ENCODE results near the gene ARHGEF4.

ARHGEF4 gene

DNA sequence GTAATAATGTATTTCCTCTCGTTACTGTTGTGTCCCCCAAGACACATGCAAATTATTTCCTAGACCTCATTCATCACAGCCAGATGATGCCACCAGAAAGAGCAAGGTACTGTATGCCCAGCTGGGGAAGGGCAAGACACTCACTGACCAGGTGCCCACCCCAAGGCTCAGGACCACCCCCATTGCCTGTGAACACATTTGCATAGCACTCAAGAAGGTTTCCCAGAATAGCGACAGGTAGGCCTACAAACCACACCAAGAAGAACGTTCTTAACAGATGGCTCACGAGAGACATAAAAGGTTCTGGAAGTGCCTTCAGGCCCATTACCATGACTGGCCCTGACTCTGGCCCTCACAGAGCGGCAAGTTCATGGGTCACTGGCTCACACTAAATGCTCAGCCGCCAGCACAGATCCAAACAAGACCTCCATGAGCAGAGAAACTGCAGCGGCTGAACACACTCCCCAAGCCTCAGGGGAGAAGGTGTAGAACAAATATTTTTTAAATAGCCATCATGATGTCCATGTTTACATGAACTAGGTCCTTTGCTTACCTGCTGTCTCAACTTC, 212.5 kb downstream of the ARHGEF4 start:
- H3K4me3 ChIP-seq (ENCODE audit: control insufficient read depth, low read depth, low read length) = no peak overlapping the region
- TF ChIP-seq, protein P1, sequence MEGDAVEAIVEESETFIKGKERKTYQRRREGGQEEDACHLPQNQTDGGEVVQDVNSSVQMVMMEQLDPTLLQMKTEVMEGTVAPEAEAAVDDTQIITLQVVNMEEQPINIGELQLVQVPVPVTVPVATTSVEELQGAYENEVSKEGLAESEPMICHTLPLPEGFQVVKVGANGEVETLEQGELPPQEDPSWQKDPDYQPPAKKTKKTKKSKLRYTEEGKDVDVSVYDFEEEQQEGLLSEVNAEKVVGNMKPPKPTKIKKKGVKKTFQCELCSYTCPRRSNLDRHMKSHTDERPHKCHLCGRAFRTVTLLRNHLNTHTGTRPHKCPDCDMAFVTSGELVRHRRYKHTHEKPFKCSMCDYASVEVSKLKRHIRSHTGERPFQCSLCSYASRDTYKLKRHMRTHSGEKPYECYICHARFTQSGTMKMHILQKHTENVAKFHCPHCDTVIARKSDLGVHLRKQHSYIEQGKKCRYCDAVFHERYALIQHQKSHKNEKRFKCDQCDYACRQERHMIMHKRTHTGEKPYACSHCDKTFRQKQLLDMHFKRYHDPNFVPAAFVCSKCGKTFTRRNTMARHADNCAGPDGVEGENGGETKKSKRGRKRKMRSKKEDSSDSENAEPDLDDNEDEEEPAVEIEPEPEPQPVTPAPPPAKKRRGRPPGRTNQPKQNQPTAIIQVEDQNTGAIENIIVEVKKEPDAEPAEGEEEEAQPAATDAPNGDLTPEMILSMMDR (IDR thresholded peaks at IDR 0.05; ENCODE audit: control insufficient read depth, insufficient read depth, low read depth, low read length, missing control alignments) = no peak
- no peak for DNase-seq (ENCODE audit: low read depth)

DNA sequence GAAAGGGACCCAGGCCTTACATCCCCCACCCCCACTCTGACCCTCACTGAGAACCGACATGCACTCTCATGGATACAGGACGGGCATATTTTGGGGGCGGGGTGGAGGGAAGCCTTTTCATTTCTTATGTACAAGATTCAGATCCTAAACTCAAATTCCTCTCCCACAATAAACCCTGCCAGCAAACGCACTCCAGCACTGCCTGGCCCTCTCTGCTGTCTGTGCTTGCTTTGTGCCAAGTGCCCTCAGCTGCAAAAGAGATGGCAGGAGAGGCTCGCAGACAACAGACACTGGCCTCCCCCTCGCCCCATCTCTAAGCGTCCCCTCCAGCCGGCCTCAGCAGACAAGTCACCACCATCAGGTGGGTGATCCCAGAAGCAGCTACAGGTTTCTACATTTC, 214.2 kb downstream of the ARHGEF4 start:
- H3K4me3 ChIP-seq (ENCODE audit: control insufficient read depth, low read depth, low read length) = no peak overlapping the region
- TF ChIP-seq, protein P1 (IDR thresholded peaks at IDR 0.05; ENCODE audit: control insufficient read depth, insufficient read depth, low read depth, low read length, missing control alignments) = no peak
- no peak for DNase-seq (ENCODE audit: low read depth)

DNA sequence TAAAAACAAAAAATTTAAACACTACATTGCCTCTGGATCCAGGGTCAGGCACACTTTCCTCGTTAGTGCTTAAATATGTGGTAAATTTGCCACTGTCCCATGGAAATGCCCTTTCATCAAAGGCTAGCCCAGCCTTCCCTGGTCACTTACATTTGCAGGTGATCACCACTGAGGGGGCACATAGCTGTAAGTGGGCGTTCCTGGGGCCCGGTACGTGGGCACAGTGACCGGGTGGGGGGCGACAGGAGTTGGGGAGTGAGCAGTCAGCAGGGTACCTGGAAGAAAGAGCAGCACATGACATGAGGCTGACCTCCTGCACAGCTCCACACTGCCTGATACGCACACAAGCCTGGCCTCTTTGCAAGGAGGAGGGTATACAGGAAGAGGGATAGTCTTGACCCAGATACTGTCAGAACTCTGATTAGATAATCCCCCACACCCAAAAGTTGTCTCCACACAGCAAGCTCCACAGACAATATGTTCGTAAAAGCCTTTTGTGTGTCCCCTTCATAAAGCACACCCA, 216.1 kb downstream of the ARHGEF4 start:
- no peak overlapping the region for H3K4me3 ChIP-seq (ENCODE audit: control insufficient read depth, low read depth, low read length)
- TF ChIP-seq, protein P1 (IDR thresholded peaks at IDR 0.05; ENCODE audit: control insufficient read depth, insufficient read depth, low read depth, low read length, missing control alignments) = no peak
- no peak for DNase-seq (ENCODE audit: low read depth)

DNA sequence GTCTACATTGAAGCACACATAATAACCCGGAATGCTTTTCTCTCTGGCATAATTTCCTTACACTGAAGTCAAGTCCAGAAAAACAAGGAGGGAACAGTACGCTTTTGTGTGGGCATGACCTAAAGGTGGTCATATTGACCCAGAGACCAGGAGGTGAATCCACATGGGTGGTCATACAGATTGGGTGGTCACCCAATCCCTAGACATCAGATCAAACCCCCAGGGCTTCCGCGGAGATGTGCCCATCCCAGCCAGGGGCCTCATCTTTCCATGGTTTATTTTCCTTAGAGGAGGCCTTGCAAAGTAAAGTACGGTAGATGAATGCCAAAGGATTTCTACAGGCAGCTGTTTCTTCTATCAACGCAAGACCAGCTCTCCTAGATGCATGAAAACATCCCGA, 217.8 kb downstream of the ARHGEF4 start:
- DNase-seq (ENCODE audit: low read depth) = no peak
- H3K4me3 ChIP-seq (ENCODE audit: control insufficient read depth, low read depth, low read length) = no peak overlapping the region
- TF ChIP-seq, protein P1 (IDR thresholded peaks at IDR 0.05; ENCODE audit: control insufficient read depth, insufficient read depth, low read depth, low read length, missing control alignments) = no peak

DNA sequence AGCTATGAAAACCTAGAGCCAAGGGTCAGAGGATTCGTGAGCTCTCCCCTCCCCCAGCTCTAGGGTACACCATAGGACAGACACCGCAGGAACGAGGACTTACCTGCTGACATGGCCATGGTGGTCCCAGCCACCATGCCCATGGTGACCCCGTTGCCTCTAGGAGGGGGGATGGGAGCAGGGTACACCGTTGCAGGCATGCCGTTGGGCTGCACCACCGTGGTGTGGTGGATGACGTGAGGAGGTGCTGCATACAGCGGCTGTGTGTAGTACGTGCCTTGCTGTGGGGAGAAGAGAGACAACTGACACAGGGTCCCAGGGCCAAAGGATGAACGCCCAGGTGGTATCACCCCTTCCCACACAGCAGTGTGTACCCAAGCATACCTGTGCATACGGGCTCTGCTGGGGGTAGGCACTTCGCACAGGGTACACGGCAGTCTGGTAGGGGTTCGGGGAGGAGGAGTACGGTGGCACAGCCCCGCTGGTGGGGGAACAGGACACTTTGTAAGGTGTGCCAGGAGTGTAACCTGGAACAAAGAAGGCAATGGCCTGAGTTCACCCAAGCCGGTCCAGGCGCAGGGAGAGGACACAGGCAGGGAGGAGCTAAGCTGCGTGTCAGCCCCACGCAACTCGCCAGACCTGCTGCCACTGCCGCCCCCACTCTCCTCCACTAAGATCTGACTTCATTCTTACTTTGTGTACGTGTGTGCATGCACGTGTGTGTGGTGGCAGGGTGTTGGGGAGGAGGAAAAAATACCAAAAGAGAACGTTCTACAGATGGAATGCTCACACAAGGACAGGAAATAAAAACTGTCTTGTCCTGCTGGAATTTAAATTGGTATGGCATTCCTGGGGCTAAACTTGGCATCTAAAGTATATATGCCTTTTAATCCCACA, 218.7 kb downstream of the ARHGEF4 start:
- TF ChIP-seq, protein P1 (IDR thresholded peaks at IDR 0.05; ENCODE audit: control insufficient read depth, insufficient read depth, low read depth, low read length, missing control alignments) = no peak
- no peak overlapping the region for H3K4me3 ChIP-seq (ENCODE audit: control insufficient read depth, low read depth, low read length)
- peak; percentile 41 for DNase-seq (ENCODE audit: low read depth)

DNA sequence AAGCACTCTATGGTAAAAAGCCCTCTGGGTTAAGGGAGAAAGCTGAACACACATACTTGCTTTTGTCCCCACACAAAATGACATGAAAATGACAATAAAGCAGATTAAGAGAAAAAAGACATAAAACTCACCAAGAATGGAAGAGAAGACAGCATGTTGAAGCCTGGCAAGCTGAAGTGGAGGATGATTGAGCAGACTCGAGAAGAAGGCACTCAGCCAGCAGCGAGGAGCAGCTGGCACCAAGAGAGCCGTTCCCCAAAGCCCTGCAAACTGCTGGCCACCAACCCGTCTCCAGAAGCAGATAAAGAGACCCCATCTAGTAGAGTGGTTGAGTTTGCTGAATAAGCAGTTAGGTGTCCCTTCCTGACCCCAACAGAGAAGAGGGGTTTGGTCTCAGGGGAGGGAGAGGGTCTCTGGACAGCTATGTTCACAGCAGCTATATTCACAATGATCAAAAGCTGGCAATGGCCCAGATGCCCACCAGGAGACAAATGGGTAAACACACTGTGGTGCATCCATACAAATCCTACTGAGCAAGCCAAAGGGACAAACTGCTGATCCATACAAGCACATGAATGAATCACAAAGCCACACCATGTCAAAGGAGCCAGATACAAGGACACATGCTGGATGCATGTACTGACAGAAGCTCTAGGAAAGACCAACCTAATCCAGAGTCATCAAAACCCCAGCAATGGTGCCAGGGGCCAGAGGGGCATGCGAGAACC, 219.7 kb downstream of the ARHGEF4 start:
- no peak overlapping the region for H3K4me3 ChIP-seq (ENCODE audit: control insufficient read depth, low read depth, low read length)
- TF ChIP-seq, protein P1 (IDR thresholded peaks at IDR 0.05; ENCODE audit: control insufficient read depth, insufficient read depth, low read depth, low read length, missing control alignments) = no peak
- DNase-seq (ENCODE audit: low read depth) = no peak
